Measurements from ENCODE around the gene CD22. TPM values are rescaled to one million over a fixed set of nuclear protein-coding genes. Genes with fewer than 3 reads are reported as not detected.
"Not testable (repeated sequence)": the region's sequence is repeated elsewhere in the genome, so short reads cannot be mapped to it uniquely, and the experiment has no call there.

CD22 gene
- total and polyA plus RNA-seq, 2 donors, result 1.6 to 8.8 TPM

DNA sequence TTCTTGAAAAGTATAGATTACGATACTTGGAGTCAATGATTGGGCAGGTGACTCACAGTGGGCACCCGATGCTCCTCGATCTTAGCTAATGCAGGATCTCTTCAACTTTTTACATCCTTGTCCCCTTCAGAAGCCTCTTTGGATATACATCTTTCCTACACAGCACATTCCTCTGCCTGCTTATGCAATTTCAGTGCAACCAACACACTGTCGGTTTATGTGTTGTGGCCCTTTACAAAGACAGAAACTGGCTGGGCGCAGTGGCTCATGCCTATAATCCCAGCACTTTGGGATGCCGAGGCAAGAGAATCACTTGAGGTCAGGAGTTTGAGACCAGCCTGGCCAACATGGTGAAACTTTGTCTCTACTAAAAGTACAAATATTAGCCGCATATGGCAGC is 44.5 kb downstream of the CD22 start:
- no peak overlapping the region for H3K4me3 ChIP-seq (ENCODE audit: low read depth, low read length)
- WGBS, result 79% methylated on average over 7 of the region's 7 CpGs
- no peak for DNase-seq (ENCODE audit: extremely low spot score)
- H3K36me3 ChIP-seq (ENCODE audit: insufficient read depth), result no peaks in the 10 kb centered on the region
- H3K4me1 ChIP-seq (ENCODE audit: insufficient read depth), result no peaks in the 10 kb centered on the region
- H3K27ac ChIP-seq (ENCODE audit: low read depth), result no peak overlapping the region

DNA sequence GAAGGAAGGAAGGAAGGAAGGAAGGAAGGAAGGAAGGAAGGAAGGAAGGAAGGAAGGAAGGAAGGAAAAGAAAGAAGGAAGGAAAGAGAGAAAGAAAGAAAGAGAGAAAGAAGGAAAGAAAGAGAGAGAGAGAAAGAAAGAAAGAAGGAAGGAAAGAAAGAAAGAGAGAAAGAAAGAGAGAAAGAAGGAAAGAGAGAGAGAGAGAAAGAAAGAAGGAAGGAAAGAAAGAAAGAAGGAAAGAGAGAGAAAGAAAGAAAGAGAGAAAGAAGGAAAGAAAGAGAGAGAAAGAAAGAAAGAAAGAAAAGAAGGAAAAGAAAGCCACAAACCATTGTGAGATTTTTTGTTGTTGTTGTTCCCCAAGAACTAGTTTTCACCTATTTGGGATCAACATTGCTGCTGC is 45.0 kb downstream of the CD22 start:
- not testable (repeated sequence) for H3K4me3 ChIP-seq (ENCODE audit: low read depth, low read length); H3K36me3 ChIP-seq (ENCODE audit: insufficient read depth); H3K4me1 ChIP-seq (ENCODE audit: insufficient read depth); DNase-seq (ENCODE audit: extremely low spot score); H3K27ac ChIP-seq (ENCODE audit: low read depth)

DNA sequence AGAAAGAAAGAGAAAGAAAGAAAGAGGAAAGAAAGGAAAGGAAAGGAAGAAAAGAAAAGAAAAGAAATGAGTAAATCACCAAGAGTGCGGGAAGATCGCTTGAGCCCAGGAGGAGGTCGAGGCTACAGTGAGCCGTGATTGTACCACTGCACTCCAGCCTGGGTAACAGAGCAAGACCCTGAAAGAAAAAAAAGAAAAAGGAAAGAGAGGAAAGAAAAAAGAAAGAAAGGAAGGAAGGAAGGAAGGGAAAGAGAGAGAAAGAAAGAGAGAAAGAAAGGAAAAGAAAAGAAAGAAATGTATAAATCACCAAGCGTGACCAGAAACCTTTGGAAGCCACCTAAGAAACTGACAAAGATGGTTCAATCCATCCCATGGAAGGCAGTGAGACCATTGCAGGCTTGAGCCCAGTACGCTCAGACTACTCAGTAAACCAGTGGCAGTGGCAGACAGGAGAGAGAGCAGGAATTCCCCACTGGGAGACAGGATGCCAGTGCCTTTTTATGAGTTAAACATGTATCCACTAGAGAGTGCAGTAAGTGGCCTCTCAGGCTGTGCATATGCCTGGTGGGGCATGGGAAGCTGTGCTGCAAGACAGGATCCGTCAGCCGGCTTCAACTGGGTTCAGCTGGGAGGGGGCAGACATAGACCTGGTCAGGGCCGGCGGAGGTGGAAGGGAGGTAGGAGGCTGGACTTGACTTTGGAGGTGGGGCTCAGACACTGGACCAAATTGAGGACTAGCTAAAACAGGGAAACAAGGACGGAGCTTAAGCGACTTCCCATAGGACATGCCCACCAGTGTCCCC is 46.7 kb downstream of the CD22 start:
- Histone ChIP-seq H3K36me3 (ENCODE audit: insufficient read depth) (no peaks in the 10 kb centered on the region), H3K27ac (ENCODE audit: low read depth) (no peak overlapping the region), H3K4me1 (ENCODE audit: insufficient read depth) (no peaks in the 10 kb centered on the region), H3K4me3 (ENCODE audit: low read depth, low read length) (no peak overlapping the region)
- 85% methylated on average over 12 of the region's 12 CpGs for WGBS
- DNase-seq (ENCODE audit: extremely low spot score), result no peak

DNA sequence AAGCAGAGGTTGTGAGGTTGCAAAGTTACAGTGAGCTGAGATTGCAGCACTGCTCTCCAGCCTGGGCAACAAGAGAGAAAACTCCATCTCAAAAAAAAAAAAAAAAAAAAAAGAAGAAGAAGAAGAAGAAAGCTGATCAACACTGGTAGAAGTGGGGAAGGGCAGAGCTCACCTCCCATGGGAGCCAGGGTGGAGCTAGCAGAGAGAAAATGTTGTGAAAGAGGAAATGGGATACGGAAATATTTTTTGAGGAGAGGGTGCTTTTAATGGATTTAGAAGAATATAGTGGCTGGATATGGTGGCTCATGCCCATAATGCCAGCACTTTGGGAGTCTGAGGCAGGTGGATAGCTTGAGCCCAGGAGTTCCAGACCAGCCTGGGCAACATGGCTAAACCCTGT is 48.7 kb downstream of the CD22 start:
- no peaks in the 10 kb centered on the region for H3K36me3 ChIP-seq (ENCODE audit: insufficient read depth)
- DNase-seq (ENCODE audit: extremely low spot score), result no peak
- WGBS, result 60% methylated on average over 1 of the region's 1 CpG
- no peak overlapping the region for H3K27ac ChIP-seq (ENCODE audit: low read depth)
- H3K4me1 ChIP-seq (ENCODE audit: insufficient read depth), result no peaks in the 10 kb centered on the region
- no peak overlapping the region for H3K4me3 ChIP-seq (ENCODE audit: low read depth, low read length)

DNA sequence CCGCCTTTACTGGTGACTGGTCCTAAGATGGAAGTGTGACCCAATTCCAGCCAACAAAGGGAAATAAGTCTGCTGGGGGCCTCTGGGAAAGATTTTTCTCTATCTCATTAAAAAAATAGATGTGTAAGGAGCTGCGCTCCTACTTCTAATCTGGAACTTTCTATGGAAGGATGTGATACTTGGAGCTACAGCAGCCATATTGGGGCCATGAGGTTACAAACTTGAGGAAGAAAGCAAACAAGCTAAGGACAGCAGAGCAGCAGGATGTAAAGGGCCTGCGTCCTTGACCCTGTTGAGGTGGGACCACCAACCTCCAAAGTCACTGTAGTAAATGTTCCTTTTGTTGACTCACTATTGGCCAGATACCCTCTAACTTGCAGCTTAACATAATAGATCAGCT is 49.4 kb downstream of the CD22 start:
- Histone ChIP-seq H3K4me1 (ENCODE audit: insufficient read depth) (no peaks in the 10 kb centered on the region), H3K4me3 (ENCODE audit: low read depth, low read length) (no peak overlapping the region), H3K36me3 (ENCODE audit: insufficient read depth) (no peaks in the 10 kb centered on the region), H3K27ac (ENCODE audit: low read depth) (no peak overlapping the region)
- WGBS, result 97% methylated on average over 3 of the region's 3 CpGs
- DNase-seq (ENCODE audit: extremely low spot score), result no peak

DNA sequence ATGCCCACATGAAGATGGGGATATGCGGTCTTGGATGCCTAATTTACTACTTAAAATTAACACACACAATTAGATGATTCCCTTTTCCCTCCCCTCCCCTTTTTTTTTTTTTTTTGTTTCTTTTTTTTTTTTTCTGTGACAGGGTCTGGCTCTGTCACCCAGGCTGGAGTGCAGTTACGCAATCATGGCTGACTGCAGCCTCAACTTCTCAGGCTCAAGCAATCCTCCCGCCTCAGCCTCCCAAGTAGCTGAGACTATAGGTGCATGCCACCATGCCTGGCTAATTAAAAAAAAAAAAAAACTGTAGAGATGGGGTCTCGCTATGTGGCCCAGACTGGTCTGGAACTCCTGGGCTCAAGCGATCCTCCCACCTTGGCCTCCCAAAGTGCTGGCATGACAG is 50.6 kb downstream of the CD22 start:
- not testable (repeated sequence) for DNase-seq (ENCODE audit: extremely low spot score); H3K36me3 ChIP-seq (ENCODE audit: insufficient read depth); H3K4me1 ChIP-seq (ENCODE audit: insufficient read depth); H3K4me3 ChIP-seq (ENCODE audit: low read depth, low read length); H3K27ac ChIP-seq (ENCODE audit: low read depth)
- 92% methylated on average over 5 of the region's 5 CpGs for WGBS

DNA sequence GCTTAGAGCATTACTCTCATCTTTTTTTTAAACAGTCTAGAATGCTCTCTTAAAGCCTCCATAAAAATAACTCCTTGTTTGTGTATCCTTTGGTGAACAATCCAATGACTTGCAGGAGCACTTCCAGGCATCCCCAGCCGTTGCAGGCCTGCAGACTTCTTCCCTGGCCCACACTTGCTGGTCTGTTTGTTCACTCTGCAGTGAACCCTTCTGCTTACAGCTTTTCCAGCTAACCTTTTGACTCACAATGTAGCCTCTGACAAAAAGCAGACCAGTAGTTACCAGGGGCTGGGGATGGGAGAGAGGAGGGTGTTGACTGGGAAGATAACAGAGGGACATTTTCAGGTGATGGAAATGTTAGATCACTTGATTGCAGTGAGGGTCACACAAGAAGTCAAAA is 51.0 kb downstream of the CD22 start:
- DNase-seq (ENCODE audit: extremely low spot score), result no peak
- Histone ChIP-seq H3K4me1 (ENCODE audit: insufficient read depth) (no peaks in the 10 kb centered on the region), H3K36me3 (ENCODE audit: insufficient read depth) (no peaks in the 10 kb centered on the region), H3K4me3 (ENCODE audit: low read depth, low read length) (no peak overlapping the region), H3K27ac (ENCODE audit: low read depth) (no peak overlapping the region)
- WGBS, result 8% methylated on average over 1 of the region's 1 CpG

DNA sequence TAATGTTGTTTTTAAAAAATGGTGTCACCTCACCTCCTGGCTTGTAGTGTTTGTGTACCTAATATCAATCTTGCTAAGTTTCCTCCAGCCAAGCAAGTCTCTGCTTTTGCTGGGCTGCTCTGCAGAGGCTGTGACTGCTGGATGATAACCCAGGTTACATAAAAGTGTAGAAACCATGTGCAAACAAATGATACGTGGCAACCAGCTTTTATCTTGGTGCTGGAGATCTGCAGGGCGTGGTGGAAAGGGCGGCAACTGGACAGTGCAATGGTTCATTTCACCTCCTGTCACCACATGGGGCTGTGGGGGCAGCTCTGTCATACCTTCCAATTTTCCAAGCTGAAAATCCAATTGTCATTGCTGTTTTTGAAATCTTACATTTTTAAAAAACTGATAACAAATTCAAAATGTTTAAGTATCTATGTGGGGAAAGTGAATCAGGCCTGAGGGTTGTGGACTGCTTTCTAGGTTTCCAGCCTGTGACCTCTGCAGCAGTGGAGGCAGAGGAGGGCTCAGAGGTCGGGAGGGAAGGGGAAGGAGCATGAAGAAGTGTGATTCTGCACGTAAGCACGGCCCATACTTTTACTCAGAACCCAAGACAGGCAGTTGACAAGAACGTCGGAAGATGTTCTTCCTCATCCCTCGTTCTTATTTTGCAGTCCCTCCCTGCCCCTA is 51.6 kb downstream of the CD22 start:
- Histone ChIP-seq H3K4me1 (ENCODE audit: insufficient read depth) (no peaks in the 10 kb centered on the region), H3K4me3 (ENCODE audit: low read depth, low read length) (no peak overlapping the region), H3K27ac (ENCODE audit: low read depth) (no peak overlapping the region), H3K36me3 (ENCODE audit: insufficient read depth) (no peaks in the 10 kb centered on the region)
- DNase-seq (ENCODE audit: extremely low spot score), result no peak
- 41% methylated on average over 9 of the region's 9 CpGs for WGBS

DNA sequence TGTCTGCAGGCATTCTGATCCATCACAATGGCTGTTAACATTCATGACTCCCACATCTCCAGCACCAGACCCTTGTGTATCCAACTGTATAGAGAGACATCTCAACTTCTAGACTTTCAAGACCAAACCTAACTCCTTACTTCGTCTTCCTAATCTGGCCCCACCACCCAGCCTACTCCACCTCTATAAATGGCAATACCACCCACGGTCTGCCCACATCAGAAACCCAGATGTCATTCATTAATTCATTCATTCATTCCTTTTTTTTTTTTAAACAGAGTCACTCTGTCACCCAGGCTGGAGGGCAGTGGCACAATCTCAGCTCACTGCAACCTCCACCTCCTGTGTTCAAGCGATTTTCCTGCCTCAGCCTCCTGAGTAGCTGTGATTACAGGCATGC is 52.3 kb downstream of the CD22 start:
- 51% methylated on average over 3 of the region's 3 CpGs for WGBS

DNA sequence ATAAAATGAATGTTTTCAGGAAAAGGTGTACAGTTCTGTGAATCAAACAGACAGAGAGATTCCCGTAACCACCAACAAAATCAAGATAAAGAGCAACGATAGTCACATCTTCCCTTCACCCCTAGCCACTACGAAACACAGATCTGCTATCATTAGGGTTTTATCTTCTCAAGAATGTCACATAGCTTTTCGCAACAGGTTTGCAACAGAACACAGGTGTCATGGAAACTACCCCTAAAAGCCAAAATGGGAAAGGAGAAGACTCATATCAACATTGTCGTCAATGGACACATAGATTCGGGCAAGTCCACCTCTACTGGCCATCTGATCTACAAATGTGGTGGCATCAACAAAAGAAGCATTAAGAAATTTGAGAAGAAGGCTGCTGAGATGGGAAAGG is 52.9 kb downstream of the CD22 start:
- Histone ChIP-seq H3K36me3 (ENCODE audit: insufficient read depth) (no peaks in the 10 kb centered on the region), H3K27ac (ENCODE audit: low read depth) (no peak overlapping the region), H3K4me3 (ENCODE audit: low read depth, low read length) (no peak overlapping the region), H3K4me1 (ENCODE audit: insufficient read depth) (no peaks in the 10 kb centered on the region)
- WGBS, result 92% methylated on average over 6 of the region's 6 CpGs
- no peak for DNase-seq (ENCODE audit: extremely low spot score)

More for the DNA sequence above, 52.3 kb downstream of the CD22 start:
- Histone ChIP-seq H3K4me1 (ENCODE audit: insufficient read depth) (no peaks in the 10 kb centered on the region), H3K27ac (ENCODE audit: low read depth) (no peak overlapping the region), H3K36me3 (ENCODE audit: insufficient read depth) (no peaks in the 10 kb centered on the region), H3K4me3 (ENCODE audit: low read depth, low read length) (no peak overlapping the region)
- no peak for DNase-seq (ENCODE audit: extremely low spot score)

DNA sequence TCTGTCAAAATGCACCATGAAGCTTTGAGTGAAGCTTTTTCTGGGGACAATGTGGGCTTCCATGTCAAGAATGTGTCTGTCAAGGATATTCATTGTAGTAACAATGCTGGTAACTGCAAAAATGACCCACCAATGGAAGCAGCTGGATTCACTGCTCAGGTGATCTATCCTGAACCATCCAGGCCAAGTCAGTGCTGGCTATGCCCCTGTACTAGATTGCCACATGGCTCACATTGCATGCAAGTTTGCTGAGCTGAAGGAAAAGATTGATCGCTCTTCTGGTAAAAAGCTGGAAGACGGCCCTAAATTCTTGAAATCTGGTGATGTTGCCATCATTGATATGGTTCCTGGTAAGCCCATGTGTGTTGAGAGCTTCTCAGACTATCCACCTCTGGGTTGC is 54.5 kb downstream of the CD22 start:
- WGBS, result 95% methylated on average over 2 of the region's 2 CpGs
- no peaks in the 10 kb centered on the region for H3K4me1 ChIP-seq (ENCODE audit: insufficient read depth)
- no peak overlapping the region for H3K4me3 ChIP-seq (ENCODE audit: low read depth, low read length)
- H3K27ac ChIP-seq (ENCODE audit: low read depth), result no peak overlapping the region
- no peak for DNase-seq (ENCODE audit: extremely low spot score)
- no peaks in the 10 kb centered on the region for H3K36me3 ChIP-seq (ENCODE audit: insufficient read depth)

DNA sequence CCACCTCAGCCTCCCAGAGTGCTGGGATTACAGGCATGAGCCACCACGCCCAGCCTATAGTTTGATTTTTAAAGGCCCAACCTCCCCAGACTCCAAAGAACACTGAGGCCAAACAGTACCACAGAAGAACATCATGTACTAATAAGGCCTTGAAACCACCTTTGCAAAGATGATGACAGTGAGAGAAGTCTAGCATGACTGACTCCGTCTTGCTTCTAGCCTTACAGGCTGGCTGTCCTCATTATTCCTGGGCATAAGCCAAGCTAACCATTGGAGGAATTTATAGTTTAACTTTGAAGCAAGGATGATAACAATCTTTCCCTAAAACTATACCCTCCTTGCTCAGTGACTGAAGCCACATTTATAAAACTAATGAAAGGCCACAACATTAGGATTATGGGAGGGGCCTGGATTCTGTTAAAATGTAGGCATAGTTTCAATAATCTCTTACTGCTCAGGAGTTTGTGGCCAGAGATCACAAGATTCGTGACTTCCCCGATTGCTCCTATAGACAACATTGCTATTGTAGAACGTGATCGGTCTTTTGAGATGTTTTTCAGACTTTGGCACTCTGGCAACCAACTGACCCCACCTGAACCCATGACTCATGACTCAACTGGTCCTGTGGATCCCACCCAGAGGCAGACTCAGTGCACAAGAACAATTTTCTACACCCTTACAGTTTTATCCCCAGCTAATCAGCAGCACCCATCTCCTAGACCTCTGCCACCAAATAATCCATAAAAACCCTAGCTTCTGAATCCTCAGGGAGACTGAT is 59.5 kb downstream of the CD22 start:
- H3K27ac ChIP-seq (ENCODE audit: low read depth), result no peak overlapping the region
- H3K36me3 ChIP-seq (ENCODE audit: insufficient read depth), result no peaks in the 10 kb centered on the region
- H3K4me3 ChIP-seq (ENCODE audit: low read depth, low read length), result no peak overlapping the region
- no peak for DNase-seq (ENCODE audit: extremely low spot score)
- 53% methylated on average over 6 of the region's 6 CpGs for WGBS
- no peaks in the 10 kb centered on the region for H3K4me1 ChIP-seq (ENCODE audit: insufficient read depth)

DNA sequence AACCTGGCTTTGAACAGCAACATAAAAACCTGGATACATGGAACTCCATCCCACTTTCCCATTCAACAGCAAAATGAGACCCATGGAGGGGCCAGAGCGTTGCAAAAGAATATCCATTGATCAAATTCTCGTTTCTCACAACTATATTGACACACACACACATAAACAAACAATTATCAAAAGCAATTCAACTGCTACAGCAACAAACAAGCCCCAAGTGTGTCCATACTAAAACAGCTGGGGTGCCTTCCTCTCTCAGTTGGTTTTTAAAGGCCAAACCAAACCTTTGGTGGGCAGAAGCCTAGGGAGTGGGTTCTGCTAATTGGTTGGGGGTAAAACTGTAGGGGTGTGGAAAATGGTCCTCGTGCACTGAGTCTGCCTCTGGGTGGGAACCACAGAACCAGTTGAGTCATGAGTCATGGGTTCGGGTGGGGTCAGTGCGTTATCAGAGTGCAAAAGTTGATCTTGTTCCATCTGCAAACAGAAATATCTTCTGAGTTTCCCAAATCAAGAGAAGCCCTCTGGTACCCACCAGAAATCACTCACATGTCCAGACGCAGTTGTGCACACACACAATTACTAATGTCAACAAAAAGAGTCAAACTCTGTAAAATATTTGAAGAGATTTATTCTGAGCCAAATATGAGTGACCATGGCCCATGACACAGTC is 60.3 kb downstream of the CD22 start:
- Histone ChIP-seq H3K4me1 (ENCODE audit: insufficient read depth) (no peaks in the 10 kb centered on the region), H3K4me3 (ENCODE audit: low read depth, low read length) (no peak overlapping the region), H3K36me3 (ENCODE audit: insufficient read depth) (no peaks in the 10 kb centered on the region), H3K27ac (ENCODE audit: low read depth) (no peak overlapping the region)
- DNase-seq (ENCODE audit: extremely low spot score), result no peak
- WGBS, result 78% methylated on average over 6 of the region's 6 CpGs
